GM23248 (cell line): Measurements from ENCODE around the gene INHBE. TPM values are rescaled to one million over a fixed set of nuclear protein-coding genes. Genes with fewer than 3 reads are reported as not detected.

Source experiments
- DNase-seq: peaks from one replicate; pipeline ENCODE4 v3.0.0-alpha.2; 2015
- H2AFZ ChIP-seq: fragments of 200-600 bp; sonication (generic); 2 replicates; pipeline ENCODE4 v1.6.1; 2016; ENCODE audit warnings: antibody characterized with exemption
- H3F3A ChIP-seq: fragments of 200-600 bp; sonication (generic); 2 replicates; pipeline ENCODE4 v1.6.1; 2016; ENCODE audit warnings: mild to moderate bottlenecking, antibody characterized with exemption, mixed run types; ENCODE audit not compliant: insufficient read depth
- H3K27ac ChIP-seq: fragments of 200-600 bp; sonication (generic); 2 replicates; pipeline ENCODE4 v1.5.1; 2016; ENCODE audit warnings: mild to moderate bottlenecking
- H3K27me3 ChIP-seq: fragments of 200-600 bp; sonication (generic); replicated peaks from 2 replicates; pipeline ENCODE4 v1.6.1; 2016; ENCODE audit warnings: mild to moderate bottlenecking; ENCODE audit not compliant: insufficient read depth
- H3K36me3 ChIP-seq: fragments of 200-600 bp; sonication (generic); 2 replicates; pipeline ENCODE4 v1.6.1; 2016; ENCODE audit warnings: low read depth, mild to moderate bottlenecking
- H3K4me1 ChIP-seq: fragments of 200-600 bp; sonication (generic); 2 replicates; pipeline ENCODE4 v1.6.1; 2016; ENCODE audit warnings: mild to moderate bottlenecking; ENCODE audit not compliant: insufficient read depth
- H3K4me2 ChIP-seq: fragments of 200-600 bp; sonication (generic); one replicate; pipeline ENCODE4 v1.6.1; 2016; ENCODE audit warnings: mild to moderate bottlenecking; ENCODE audit not compliant: unreplicated experiment
- H3K4me3 ChIP-seq: fragments of 200-600 bp; sonication (generic); 2 replicates; pipeline ENCODE4 v1.5.1; 2016; ENCODE audit warnings: mild to moderate bottlenecking
- H3K79me2 ChIP-seq: fragments of 200-600 bp; sonication (generic); 2 replicates; pipeline ENCODE4 v1.6.1; 2016; ENCODE audit warnings: mild to moderate bottlenecking; ENCODE audit not compliant: insufficient read depth
- H3K9ac ChIP-seq: fragments of 200-600 bp; sonication (generic); 2 replicates; pipeline ENCODE4 v1.6.1; 2016; ENCODE audit warnings: mild to moderate bottlenecking
- H3K9me2 ChIP-seq: fragments of 200-600 bp; sonication (generic); 2 replicates; pipeline ENCODE4 v1.6.1; 2016; ENCODE audit warnings: mixed run types, mild to moderate bottlenecking, moderate library complexity; ENCODE audit not compliant: insufficient read depth
- H3K9me3 ChIP-seq: fragments of 200-600 bp; sonication (generic); one replicate; pipeline ENCODE4 v1.6.1; 2017; ENCODE audit warnings: low read depth
- H4K20me1 ChIP-seq: fragments of 200-600 bp; sonication (generic); 2 replicates; pipeline ENCODE4 v1.6.0; 2016; ENCODE audit not compliant: insufficient read depth
- EZH2 ChIP-seq: fragments of 200-600 bp; sonication (generic); IDR thresholded peaks from 2 replicates; pipeline ENCODE4 v1.6.1; 2018; ENCODE audit warnings: antibody characterized with exemption, mild to moderate bottlenecking; ENCODE audit not compliant: insufficient read depth, poor library complexity, severe bottlenecking
- EZH2phosphoT487 ChIP-seq: fragments of 200-600 bp; sonication (generic); IDR thresholded peaks from 2 replicates; pipeline ENCODE4 v1.6.1; 2018; ENCODE audit warnings: antibody characterized with exemption, moderate library complexity, mild to moderate bottlenecking, low read depth; ENCODE audit not compliant: insufficient read depth
- WGBS, 2 experiments: methylation state at CpG; one replicate each; pipeline ENCODE4 v1.1.6; 2015 to 2017; ENCODE audit warnings: low lambda C conversion rate in 2 of 2, low coverage in 1 of 2; ENCODE audit errors: missing lambda C conversion rate in 2 of 2; 5-methylcytosine and 5-hydroxymethylcytosine counted together
- in situ Hi-C: fragments of 300-500 bp; cut with MboI; formaldehyde crosslinking; loops from 2 replicates; pipeline ENCODE4 v1.15.0; 2020
- polyA plus RNA-seq: library from polyadenylated mRNA; unstranded; fragments of >200 nt; fragmentation: Nextera tagmentation; extraction: Ambion mirVana; gene quantifications from 2 replicates; pipeline ENCODE4 v1.2.1, GENCODE V29; 2016
- total RNA-seq: library from RNA; depleted of rRNA; stranded (reverse); fragments of >200 nt; shearing (Covaris generic); gene quantifications from 2 replicates; pipeline ENCODE4 v1.2.3, GENCODE V29; 2014

INHBE gene
- total and polyA plus RNA-seq, 2 experiments from 2014 or later, result 0.24 to 0.65 TPM

GRCh38 chr12:57473886-57474285 lies 18.8 kb downstream of the INHBE start:
- no peak overlapping the region for H3K27ac ChIP-seq
- no peak overlapping the region for H3K4me2 ChIP-seq
- H3K4me1 ChIP-seq, result no peaks in the 10 kb centered on the region
- peaks cover 46% of the 10 kb centered on the region for H3K27me3 ChIP-seq
- WGBS, 2 experiments, result 58 to 63% methylated on average over 5 of the region's 5 CpGs
- no peaks in the 10 kb centered on the region for H3K9me3 ChIP-seq
- no peak for DNase-seq
- no peaks in the 10 kb centered on the region for H3K36me3 ChIP-seq
- no peaks in the 10 kb centered on the region for H3F3A ChIP-seq
- no peaks in the 10 kb centered on the region for H4K20me1 ChIP-seq
- H3K9ac ChIP-seq, result no peak overlapping the region
- H3K9me2 ChIP-seq, result no peaks in the 10 kb centered on the region
- in situ Hi-C loops, result no loop called here
- H3K79me2 ChIP-seq, result no peaks in the 10 kb centered on the region
- H3K4me3 ChIP-seq, result no peak overlapping the region
- H2AFZ ChIP-seq, result no peak overlapping the region
- TF ChIP-seq EZH2phosphoT487, result no peak
- TF ChIP-seq EZH2, result no peak

DNA sequence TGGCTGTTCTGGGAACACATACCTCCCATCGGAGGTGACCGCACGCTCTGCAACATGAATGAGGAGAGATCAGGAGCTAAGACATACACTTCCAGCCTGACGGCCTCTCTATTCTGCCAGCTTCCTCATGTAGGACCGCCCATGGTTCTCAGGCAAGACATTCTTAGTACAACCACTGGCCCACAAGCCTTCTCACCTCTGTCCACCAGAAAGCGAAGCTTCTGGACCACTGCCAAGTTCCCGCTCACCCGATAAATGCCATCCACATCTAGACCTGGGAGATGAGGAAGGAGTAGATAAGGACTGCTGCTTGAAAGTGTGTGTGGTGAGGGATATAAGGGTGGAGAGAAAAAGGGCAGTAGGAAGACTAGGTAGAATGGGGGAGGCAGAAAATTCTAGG lies 19.3 kb downstream of the INHBE start:
- in situ Hi-C loops, result no loop called here
- peaks cover 46% of the 10 kb centered on the region for H3K27me3 ChIP-seq

GRCh38 chr12:57474862-57475261 lies 19.8 kb downstream of the INHBE start:
- in situ Hi-C loops, result no loop called here
- H3K27me3 ChIP-seq, result peaks cover 50% of the 10 kb centered on the region
- H3K4me2 ChIP-seq, result no peak overlapping the region

More for the DNA sequence above, 19.3 kb downstream of the INHBE start:
- H3K9me2 ChIP-seq, result no peaks in the 10 kb centered on the region
- WGBS, 2 experiments, result 90 to 93% methylated on average over 8 of the region's 8 CpGs
- no peaks in the 10 kb centered on the region for H3K36me3 ChIP-seq
- no peaks in the 10 kb centered on the region for H3K4me1 ChIP-seq
- TF ChIP-seq EZH2 (no peak), EZH2phosphoT487 (no peak)
- no peak overlapping the region for H3K4me3 ChIP-seq
- H3K27ac ChIP-seq, result no peak overlapping the region
- H2AFZ ChIP-seq, result no peak overlapping the region
- no peaks in the 10 kb centered on the region for H3K79me2 ChIP-seq
- H3F3A ChIP-seq, result no peaks in the 10 kb centered on the region
- DNase-seq, result no peak
- no peak overlapping the region for H3K4me2 ChIP-seq
- no peaks in the 10 kb centered on the region for H3K9me3 ChIP-seq
- H3K9ac ChIP-seq, result no peak overlapping the region
- H4K20me1 ChIP-seq, result no peaks in the 10 kb centered on the region

GRCh38 chr12:57475271-57476161 lies 20.4 kb downstream of the INHBE start:
- H4K20me1 ChIP-seq, result no peaks in the 10 kb centered on the region
- no peak overlapping the region for H3K27ac ChIP-seq
- peaks cover 52% of the 10 kb centered on the region for H3K27me3 ChIP-seq
- H3K4me1 ChIP-seq, result no peaks in the 10 kb centered on the region
- H3F3A ChIP-seq, result no peaks in the 10 kb centered on the region
- H3K79me2 ChIP-seq, result no peaks in the 10 kb centered on the region
- DNase-seq, result peak; percentile 70
- WGBS, 2 experiments, result 6% methylated on average over 50 to 83 of the region's 84 CpGs
- H3K4me3 ChIP-seq, result peak overlapping the region; percentile 45
- peak overlapping the region; percentile 39 for H3K4me2 ChIP-seq
- H2AFZ ChIP-seq, result peak overlapping the region; percentile 3
- H3K9me2 ChIP-seq, result no peaks in the 10 kb centered on the region
- H3K36me3 ChIP-seq, result no peaks in the 10 kb centered on the region
- no peaks in the 10 kb centered on the region for H3K9me3 ChIP-seq
- in situ Hi-C loops, result no loop called here
- no peak overlapping the region for H3K9ac ChIP-seq
- TF ChIP-seq EZH2, result peak; percentile 89
- TF ChIP-seq EZH2phosphoT487, result 0 out of 2 replicates have a peak, but pooled peaks have one; percentile 21

More at GRCh38 chr12:57474862-57475261, 19.8 kb downstream of the INHBE start:
- Histone ChIP-seq H3K9me3 (no peaks in the 10 kb centered on the region), H3K27ac (no peak overlapping the region), H3K9ac (no peak overlapping the region), H3F3A (no peaks in the 10 kb centered on the region), H2AFZ (no peak overlapping the region), H4K20me1 (no peaks in the 10 kb centered on the region), H3K4me1 (no peaks in the 10 kb centered on the region), H3K79me2 (no peaks in the 10 kb centered on the region), H3K9me2 (no peaks in the 10 kb centered on the region), H3K4me3 (no peak overlapping the region), H3K36me3 (no peaks in the 10 kb centered on the region)
- no peak for TF ChIP-seq EZH2phosphoT487
- no peak for TF ChIP-seq EZH2
- no peak for DNase-seq
- WGBS, 2 experiments, result 78 to 80% methylated on average over 7 of the region's 7 CpGs
